Thymus (tissue), 11 donors: ENCODE results near the gene C22orf31. TPM values are rescaled to one million over a fixed set of nuclear protein-coding genes. Genes with fewer than 3 reads are reported as not detected.
"Not testable (repeated sequence)": the region's sequence is repeated elsewhere in the genome, so short reads cannot be mapped to it uniquely, and the experiment has no call there.

Experiments used
- DNase-seq, 9 donors: peaks; one replicate each; pipeline ENCODE4 v3.0.0-alpha.2; 2013; ENCODE audit warnings: low spot score in 9 of 9, low read depth in 6 of 9, missing footprints in 1 of 9
- H3K27ac ChIP-seq, 2 donors: one replicate each; pipeline ENCODE4 v1.5.1; 2013; ENCODE audit warnings: control low read depth in 1 of 2, low read depth in 1 of 2, low read length in 1 of 2, mild to moderate bottlenecking in 1 of 2, moderate library complexity in 1 of 2
- H3K27me3 ChIP-seq, 2 donors: one replicate each; pipeline ENCODE4 v1.5.1; 2013; ENCODE audit warnings: low read length in 1 of 2; ENCODE audit not compliant: control insufficient read depth in 2 of 2, insufficient read depth in 1 of 2
- H3K36me3 ChIP-seq, 2 donors: one replicate each; pipeline ENCODE4 v1.5.1; 2013; ENCODE audit warnings: low read length in 1 of 2, mild to moderate bottlenecking in 1 of 2, moderate library complexity in 1 of 2; ENCODE audit not compliant: control insufficient read depth in 2 of 2, insufficient read depth in 2 of 2
- H3K4me1 ChIP-seq, 2 donors: one replicate each; pipeline ENCODE4 v1.5.1; 2013; ENCODE audit warnings: low read length in 2 of 2; ENCODE audit not compliant: control insufficient read depth in 2 of 2, insufficient read depth in 2 of 2
- H3K4me3 ChIP-seq, 2 donors: one replicate each; pipeline ENCODE4 v1.5.1; 2013; ENCODE audit warnings: low read length in 2 of 2, control low read depth in 1 of 2, mild to moderate bottlenecking in 1 of 2
- H3K9me3 ChIP-seq, 2 donors: one replicate each; pipeline ENCODE4 v1.5.1; 2013; ENCODE audit warnings: low read length in 1 of 2, mild to moderate bottlenecking in 1 of 2; ENCODE audit not compliant: control insufficient read depth in 2 of 2, insufficient read depth in 1 of 2
- WGBS: extraction: QIAGEN DNeasy Blood & Tissue Kit; methylation state at CpG from one replicate; pipeline ENCODE4 v1.1.7; 2013; 5-methylcytosine and 5-hydroxymethylcytosine counted together
- polyA plus RNA-seq: library from polyadenylated mRNA; stranded (reverse); fragments of 200-250 nt; gene quantifications from one replicate; pipeline ENCODE4 v1.2.3, GENCODE V29; 2013
- total RNA-seq: library from RNA; stranded (reverse); fragments of 120-200 nt; gene quantifications from one replicate; pipeline ENCODE4 v1.2.4, GENCODE V29; 2013
- donor health status: healthy.

The C22orf31 gene
- total and polyA plus RNA-seq, 2 donors: 0.80 to 1.7 TPM

GRCh38 chr22:29039684-29040083, 21.9 kb downstream of the C22orf31 start:
- H3K9me3 ChIP-seq, H3K27ac ChIP-seq, H3K4me1 ChIP-seq, H3K4me3 ChIP-seq, H3K27me3 ChIP-seq, H3K36me3 ChIP-seq, DNase-seq: not testable (repeated sequence)
- 96% methylated on average over 4 of the region's 4 CpGs for WGBS

GRCh38 chr22:29039148-29039547, 22.5 kb downstream of the C22orf31 start:
- no peak for DNase-seq
- H3K27ac ChIP-seq: no peak overlapping the region

GRCh38 chr22:29037340-29037932, 24.2 kb downstream of the C22orf31 start:
- WGBS: 82% methylated on average over 4 of the region's 4 CpGs
- H3K27ac ChIP-seq: no peak overlapping the region

More at GRCh38 chr22:29039148-29039547, 22.5 kb downstream of the C22orf31 start:
- WGBS: 97% methylated on average over 9 of the region's 9 CpGs
- Histone ChIP-seq H3K4me3 (no peak overlapping the region), H3K9me3 (no peaks in the 10 kb centered on the region), H3K27me3 (peaks cover 0 to 2% of the 10 kb centered on the region in 2 donors), H3K4me1 (no peaks in the 10 kb centered on the region), H3K36me3 (no peaks in the 10 kb centered on the region)

DNA sequence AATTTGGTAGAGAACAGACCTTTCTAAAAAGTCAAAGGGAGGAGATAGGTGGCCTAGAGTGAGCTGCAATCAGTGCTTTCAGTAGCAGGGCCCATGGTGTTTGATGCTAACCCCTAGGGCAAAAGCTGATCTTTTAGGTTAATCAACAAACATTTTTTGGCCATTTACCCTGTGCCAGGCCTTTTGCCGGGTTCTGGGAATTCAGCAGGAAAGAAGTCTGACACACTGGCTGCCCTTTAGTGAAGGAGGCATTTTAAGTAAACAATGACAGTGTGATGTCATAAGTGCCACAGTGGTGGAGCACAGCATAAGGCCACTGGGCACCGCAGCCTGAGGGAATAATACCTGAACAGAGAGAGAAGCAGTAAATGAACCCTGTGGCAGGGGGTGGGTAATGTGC, 29.0 kb downstream of the C22orf31 start:
- no peak for DNase-seq
- peaks cover 0 to 17% of the 10 kb centered on the region in 2 donors for H3K4me1 ChIP-seq
- H3K36me3 ChIP-seq: no peaks in the 10 kb centered on the region
- peaks cover 38 to 57% of the 10 kb centered on the region in 2 donors for H3K27me3 ChIP-seq
- no peak overlapping the region for H3K27ac ChIP-seq
- H3K4me3 ChIP-seq: no peak overlapping the region
- WGBS: over 99% methylated on average over 2 of the region's 2 CpGs
- no peaks in the 10 kb centered on the region for H3K9me3 ChIP-seq

More at GRCh38 chr22:29037340-29037932, 24.2 kb downstream of the C22orf31 start:
- DNase-seq: no peak
- Histone ChIP-seq H3K36me3 (no peaks in the 10 kb centered on the region), H3K27me3 (peaks cover 5 to 12% of the 10 kb centered on the region in 2 donors), H3K4me1 (peaks cover 0 to 3% of the 10 kb centered on the region in 2 donors), H3K9me3 (no peaks in the 10 kb centered on the region), H3K4me3 (no peak overlapping the region)

DNA sequence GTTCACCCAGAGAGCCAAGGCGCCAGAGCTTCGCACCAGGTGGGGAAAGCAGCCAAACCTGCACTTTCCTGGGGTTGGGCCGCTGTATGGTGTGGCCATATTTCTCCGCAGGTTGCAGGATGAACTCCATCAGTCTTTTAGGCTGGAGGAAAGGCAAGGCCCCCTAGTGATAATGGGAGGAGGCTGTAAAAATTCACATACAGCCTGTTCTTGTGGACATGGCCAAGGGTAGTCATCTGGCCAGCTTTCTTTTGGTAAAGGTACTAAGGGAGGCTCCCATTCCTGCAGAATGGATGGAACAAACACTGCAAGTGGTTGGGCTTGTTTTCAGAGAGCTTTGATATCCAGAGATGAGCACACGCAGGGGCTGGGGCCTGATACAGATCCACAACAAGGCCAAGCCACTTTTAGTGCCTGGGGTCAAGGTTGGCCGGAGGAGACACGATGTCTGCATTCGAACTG, 29.6 kb downstream of the C22orf31 start:
- 96% methylated on average over 8 of the region's 8 CpGs for WGBS
- peaks cover 38 to 58% of the 10 kb centered on the region in 2 donors for H3K27me3 ChIP-seq
- H3K4me3 ChIP-seq: no peak overlapping the region
- no peak for DNase-seq
- H3K9me3 ChIP-seq: no peaks in the 10 kb centered on the region
- no peak overlapping the region for H3K27ac ChIP-seq
- H3K4me1 ChIP-seq: peaks cover 0 to 17% of the 10 kb centered on the region in 2 donors
- no peaks in the 10 kb centered on the region for H3K36me3 ChIP-seq

DNA sequence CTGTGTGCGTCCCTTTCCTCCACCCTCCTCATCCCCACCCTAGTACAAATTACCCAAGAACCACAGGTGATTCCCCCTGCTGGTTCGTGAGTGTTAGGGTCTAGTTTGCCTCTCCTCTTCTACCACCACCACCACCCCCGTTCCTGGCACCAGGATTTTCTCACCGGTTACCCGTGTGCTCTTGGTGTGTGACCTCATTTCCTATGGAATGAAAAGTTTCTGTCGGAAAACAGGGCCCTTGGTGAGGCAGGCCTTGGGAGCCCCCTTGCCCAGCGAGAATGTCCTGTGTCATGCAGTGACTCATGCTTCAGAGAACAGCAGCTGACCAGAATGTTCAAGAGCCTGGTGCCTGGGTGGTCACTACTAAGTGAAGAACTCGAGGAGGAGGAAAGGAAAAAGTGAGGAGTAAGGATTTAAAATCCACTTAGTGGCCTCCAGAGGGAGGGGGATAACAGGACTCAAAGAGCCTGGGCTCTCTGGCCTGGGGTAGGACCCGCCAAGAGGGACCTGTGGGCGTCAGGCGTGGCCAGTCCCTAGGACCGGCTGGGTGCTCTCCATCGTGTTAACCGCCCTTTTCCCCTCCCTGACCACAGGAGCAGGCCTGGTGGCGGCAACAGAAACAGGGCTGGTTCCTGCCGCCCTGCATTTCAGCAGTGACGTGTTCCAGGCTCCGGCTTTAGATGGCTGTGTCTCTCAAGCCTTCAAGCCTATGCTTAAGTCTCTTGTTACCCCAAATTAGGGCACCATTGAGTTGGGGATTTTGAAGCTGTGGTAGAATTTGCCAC, 30.2 kb downstream of the C22orf31 start:
- 47% methylated on average over 18 of the region's 18 CpGs for WGBS
- no peak overlapping the region for H3K4me3 ChIP-seq
- H3K4me1 ChIP-seq: peaks cover 0 to 17% of the 10 kb centered on the region in 2 donors
- H3K27me3 ChIP-seq: peaks cover 38 to 60% of the 10 kb centered on the region in 2 donors
- no peaks in the 10 kb centered on the region for H3K9me3 ChIP-seq
- no peak for DNase-seq
- peak overlapping the region in 1 of 2 donors; percentile 46 for H3K27ac ChIP-seq
- no peaks in the 10 kb centered on the region for H3K36me3 ChIP-seq

DNA sequence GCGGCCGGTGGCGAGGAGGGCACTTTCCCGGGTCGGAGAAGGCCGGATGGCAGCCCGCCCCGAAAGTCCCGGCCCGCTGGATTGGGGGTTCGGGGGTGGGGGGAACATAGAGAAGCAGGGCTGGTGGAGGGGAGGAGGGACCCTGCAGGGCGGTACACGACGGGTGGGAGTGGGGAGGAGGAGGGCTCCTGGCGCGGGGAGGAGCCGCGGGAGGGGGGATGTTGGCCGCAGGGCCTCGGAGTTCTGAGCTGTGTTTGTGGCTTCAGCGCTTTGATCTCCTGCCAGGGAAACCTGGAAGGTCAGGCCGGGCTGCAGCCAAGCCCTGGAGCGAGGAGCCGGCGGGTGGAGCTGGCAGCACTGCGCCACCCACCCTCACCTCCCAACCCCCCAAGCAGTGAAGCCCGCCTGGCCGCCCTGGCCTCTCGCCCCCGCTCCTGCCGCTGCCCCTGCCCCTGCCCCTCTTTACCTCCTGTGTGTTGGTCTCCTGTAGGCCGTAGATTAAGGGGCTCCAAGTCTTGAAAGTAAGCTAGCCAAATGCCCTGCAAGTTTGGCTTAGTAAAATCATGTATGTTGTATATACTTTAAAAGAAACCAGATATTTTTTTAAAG, 30.9 kb downstream of the C22orf31 start:
- no peaks in the 10 kb centered on the region for H3K36me3 ChIP-seq
- no peak overlapping the region for H3K27ac ChIP-seq
- DNase-seq: peak in 1 of 9 donors; percentile 17
- WGBS: 2% methylated on average over 32 of the region's 32 CpGs
- H3K9me3 ChIP-seq: no peaks in the 10 kb centered on the region
- H3K4me1 ChIP-seq: peaks cover 0 to 17% of the 10 kb centered on the region in 2 donors
- peak overlapping the region in 1 of 2 donors; percentile 21 for H3K4me3 ChIP-seq
- H3K27me3 ChIP-seq: peaks cover 38 to 60% of the 10 kb centered on the region in 2 donors

DNA sequence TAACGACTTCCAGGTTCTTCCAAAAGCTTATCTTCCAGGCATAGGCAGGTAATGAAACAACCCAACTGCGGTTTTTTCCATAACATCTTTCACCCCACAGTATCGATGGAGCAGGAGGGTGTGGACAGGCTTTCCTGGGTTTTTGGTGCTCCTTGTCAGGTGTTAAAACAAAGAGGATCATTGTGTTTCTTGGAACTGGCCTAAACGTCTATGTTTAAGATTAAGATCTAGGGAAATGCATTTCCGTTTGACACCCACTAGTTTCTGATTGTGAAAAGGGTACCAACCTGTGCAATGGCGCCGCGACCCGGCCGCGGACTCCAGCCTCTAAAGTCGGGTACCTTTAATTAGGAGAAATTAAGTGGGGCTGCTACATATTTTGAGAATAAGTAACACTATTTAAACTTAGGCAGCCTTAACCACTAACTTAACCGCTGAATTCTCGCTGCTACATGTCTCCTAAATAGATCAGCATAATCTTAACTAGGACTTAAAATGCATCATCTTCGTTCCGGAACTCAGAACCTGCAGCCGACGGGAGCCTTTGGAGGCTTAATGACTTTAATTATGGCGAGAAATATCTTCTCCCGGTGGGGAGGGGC, 31.5 kb downstream of the C22orf31 start:
- no peaks in the 10 kb centered on the region for H3K9me3 ChIP-seq
- 11% methylated on average over 20 of the region's 20 CpGs for WGBS
- H3K4me3 ChIP-seq: peak overlapping the region in 1 of 2 donors; percentile 21
- H3K4me1 ChIP-seq: peaks cover 0 to 17% of the 10 kb centered on the region in 2 donors
- H3K27ac ChIP-seq: no peak overlapping the region
- peak in 1 of 9 donors; percentile 15 for DNase-seq
- H3K27me3 ChIP-seq: peaks cover 39 to 66% of the 10 kb centered on the region in 2 donors
- no peaks in the 10 kb centered on the region for H3K36me3 ChIP-seq
